Spleen (tissue), 7 donors: ENCODE measurements around the gene WNT1.

ENCODE experiments used
- POLR2A ChIP-seq, 3 donors: fragments of 450-650 bp; IDR thresholded peaks; one replicate each; pipeline ENCODE4 v1.5.1; 2017; ENCODE audit warnings: antibody characterized with exemption in 3 of 3, mild to moderate bottlenecking in 1 of 3
- TF ChIP-seq, protein P1 (sequence below), 11 experiments: fragments of 200-600 bp in 7 of 11; fragments of 450-650 bp in 4 of 11; sonication (generic) in 4 of 11; IDR thresholded peaks in 8 of 11; conservative IDR thresholded peaks in 3 of 11; 1 replicate in 7 of 11; 2 replicates in 4 of 11; pipeline versions ENCODE4 v1.4.0 to v1.8.0; 2016 to 2021; ENCODE audit warnings: antibody characterized with exemption in 11 of 11, inconsistent platforms in 4 of 11, mild to moderate bottlenecking in 1 of 11
- donor health status: DM: no; HTN: no; CAD: no; lungs with moderate emphysema.
- donor health status: DM: no; HTN: no; CAD: no.
- donor health status: DM: no; HTN: no; CAD: no.

DNA sequence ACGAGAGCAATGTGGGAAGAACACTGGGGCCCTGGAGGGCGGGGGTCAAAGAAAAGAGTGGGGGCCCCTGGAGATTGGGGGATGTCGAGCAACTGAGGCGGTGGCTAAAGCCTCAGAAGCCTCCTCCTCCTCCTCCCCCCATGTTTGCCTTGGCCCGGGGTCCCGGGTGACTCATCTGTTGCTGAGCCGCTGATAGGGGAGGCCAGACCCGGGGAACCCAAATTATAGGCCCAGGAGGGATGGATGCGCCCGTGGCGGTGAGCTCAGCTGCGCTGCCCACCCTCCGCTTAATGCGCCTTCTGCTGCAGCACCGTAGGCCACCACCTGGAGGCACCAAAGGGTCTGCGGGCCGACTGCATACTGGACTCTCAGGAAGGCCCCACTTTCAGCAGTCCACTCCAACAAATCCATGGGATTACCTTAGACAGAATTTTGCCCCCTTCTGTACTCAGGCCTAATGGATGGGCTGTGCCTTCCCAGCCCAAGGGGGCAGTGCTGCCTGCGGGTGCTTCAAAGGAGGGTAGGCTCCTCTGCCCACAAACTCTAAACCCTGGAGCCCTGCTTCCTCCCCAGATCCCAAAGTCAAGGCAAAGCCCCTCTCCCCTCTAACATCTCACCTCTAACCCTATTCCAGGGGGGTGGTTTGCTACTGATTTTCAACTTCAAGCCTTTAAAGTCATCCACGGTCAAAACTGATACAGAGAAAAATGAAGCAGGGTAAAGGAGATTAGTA lies 4.0 kb upstream of the WNT1 start:
- TF ChIP-seq, protein P1, sequence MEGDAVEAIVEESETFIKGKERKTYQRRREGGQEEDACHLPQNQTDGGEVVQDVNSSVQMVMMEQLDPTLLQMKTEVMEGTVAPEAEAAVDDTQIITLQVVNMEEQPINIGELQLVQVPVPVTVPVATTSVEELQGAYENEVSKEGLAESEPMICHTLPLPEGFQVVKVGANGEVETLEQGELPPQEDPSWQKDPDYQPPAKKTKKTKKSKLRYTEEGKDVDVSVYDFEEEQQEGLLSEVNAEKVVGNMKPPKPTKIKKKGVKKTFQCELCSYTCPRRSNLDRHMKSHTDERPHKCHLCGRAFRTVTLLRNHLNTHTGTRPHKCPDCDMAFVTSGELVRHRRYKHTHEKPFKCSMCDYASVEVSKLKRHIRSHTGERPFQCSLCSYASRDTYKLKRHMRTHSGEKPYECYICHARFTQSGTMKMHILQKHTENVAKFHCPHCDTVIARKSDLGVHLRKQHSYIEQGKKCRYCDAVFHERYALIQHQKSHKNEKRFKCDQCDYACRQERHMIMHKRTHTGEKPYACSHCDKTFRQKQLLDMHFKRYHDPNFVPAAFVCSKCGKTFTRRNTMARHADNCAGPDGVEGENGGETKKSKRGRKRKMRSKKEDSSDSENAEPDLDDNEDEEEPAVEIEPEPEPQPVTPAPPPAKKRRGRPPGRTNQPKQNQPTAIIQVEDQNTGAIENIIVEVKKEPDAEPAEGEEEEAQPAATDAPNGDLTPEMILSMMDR (IDR thresholded peaks at IDR 0.05 in 8 of 11, conservative IDR thresholded peaks at IDR 0.05 in 3 of 11): peak in 9 of 11 experiments; percentile 33 to 78 (median 62)
- TF ChIP-seq POLR2A (IDR thresholded peaks at IDR 0.05): no peak
